GM19193 (cell line): ENCODE results near the gene HES4.

ENCODE experiments used
- POLR2A ChIP-seq: IDR thresholded peaks from 4 replicates; pipeline ENCODE4 v1.6.1; 2011; ENCODE audit not compliant: insufficient read depth, insufficient read length; ENCODE audit errors: extremely low read depth

Gene HES4

DNA sequence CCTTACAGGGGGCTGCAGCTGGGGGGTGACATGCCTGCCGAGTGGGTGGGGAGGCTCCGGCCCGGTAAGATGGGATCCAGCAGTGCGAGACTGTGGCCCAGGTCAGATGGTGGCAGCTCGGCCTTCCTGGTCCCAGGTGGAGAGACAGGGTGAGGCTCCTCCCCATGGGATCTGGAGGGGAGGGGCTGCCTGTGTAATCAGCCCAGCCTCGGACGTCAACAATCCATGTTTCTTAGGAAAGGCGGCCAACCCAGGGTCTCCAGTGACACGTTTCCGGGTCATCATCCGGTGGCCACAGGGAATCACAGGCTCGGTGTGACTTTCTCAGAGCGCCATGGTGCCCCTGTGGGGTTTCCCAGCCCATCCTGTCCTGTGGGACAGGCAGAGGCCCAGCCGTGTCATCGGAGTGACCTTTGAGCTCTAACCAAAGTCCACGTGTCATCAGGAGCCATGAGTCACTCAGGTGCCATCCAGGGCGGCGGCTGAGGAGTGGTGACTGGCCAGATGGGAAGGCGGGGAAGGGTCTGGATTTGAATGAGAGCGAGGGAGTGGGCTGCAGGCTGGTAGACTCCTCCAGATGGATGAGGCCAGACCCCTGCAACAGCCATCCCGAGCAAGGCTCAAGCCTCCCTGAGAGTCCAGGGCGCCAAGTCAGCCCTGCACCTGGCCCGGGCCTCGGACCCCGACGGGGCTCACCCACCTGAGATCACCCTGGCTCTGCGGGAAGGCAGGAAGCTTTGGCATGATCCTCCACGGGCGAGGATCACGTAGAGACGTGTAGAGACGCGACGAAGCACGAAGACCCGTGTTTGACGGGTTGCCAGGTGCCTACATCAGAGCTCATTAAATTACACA lies 6.6 kb upstream of the HES4 start:
- TF ChIP-seq POLR2A: no peak

- no peak for TF ChIP-seq POLR2A
Observed at GRCh38 chr1:1005774-1006304, 5.9 kb upstream of the HES4 start.

DNA sequence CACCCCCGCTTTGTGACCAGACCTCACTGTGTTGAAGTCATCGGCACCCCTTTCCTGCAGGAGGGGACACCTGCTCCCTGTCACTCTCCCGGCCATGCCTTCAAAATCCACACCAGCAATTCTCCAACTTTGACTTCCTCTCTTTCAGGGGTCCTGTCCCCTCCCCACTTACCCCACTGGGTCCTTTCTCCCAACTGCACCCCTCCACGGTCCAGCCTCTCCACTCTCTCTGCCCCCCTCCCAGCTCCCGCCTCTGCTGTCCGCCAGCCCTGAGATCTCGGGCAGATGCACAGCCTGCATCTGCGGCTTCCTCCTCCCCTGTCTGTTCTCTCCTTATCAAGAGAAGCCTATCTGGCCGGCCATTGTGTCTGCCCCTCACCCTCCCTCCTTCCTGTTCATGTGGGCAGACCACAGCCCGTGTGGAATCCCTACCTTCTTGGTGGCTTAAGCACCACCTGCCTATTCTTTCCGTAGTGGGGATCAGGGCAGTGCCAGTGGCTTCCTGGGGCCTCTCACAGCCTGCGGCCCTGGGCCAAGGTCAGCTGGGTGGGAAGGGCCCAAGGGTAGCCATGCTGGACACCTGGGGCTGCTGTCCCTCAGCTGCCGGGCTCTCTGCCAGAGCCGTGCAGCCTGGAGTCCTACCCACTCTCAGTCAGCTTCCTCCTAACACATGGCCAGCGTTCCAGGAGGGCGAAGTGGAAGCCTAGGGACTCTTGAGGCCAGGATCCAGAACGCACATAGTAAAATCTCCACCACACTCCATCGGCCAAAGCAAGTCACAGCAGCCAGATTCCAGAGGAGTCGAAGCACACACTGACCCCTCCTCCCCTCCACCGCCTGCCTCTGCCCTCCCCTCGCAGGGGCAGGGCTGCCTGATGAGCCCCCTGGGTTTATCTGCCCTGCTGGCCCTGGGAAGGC lies 5.1 kb upstream of the HES4 start:
- no peak for TF ChIP-seq POLR2A

DNA sequence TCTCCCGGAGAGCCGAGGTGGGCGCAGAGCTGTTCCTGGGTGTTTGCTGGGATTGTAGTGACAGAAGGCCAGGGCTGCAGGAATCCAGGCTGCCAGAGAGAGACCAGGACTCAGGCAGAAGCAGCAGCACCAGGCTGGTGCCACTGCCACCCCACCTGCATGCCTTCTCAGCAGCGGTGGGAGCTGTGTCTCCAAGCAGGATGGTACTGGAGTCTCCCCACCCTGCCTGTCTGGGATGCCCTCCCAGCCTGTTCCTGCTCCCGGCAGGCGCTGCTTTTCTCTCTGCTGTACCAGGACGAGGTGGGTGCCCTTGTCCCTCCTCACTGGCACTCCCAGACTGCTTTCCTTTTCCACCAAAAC lies 4.5 kb upstream of the HES4 start:
- TF ChIP-seq POLR2A: no peak

DNA sequence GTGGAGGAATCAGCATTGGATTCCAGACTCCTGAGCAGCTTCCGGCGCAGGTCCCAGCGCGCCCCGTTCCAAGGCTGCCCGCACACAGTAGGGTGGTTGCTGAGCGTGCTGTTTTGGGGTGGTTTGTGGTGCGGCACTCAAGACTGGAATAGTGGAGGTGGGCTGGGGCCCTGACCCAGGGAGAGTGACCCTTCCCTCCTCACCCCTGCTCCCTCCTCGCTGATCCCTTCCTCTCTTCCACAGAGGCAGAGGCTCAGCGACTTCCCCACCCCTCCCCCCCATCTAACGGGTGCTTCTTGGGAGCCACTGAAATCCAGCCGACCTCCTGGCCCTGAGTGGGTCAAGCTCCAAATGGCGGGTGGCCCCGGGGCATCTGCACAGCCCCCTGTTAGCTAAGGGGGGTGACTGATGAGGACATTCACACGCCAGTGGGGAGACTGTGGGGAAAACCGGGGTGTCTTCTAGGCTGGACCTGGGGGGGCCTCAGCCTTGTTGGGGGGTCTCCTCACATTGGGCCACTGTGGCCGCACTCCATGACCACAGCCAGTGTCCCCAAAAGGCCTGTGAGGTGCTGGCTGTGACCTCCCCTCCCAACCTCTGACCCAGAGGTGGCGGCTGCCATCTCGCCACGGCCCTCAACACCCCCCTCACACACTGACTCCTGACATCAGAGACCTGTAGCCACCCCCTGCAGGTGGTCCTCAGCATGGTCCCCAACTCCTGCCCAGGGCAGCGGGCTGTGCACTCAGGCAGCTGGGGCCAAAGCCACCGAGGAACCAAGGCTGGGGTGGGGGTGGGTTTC lies 3.9 kb upstream of the HES4 start:
- TF ChIP-seq POLR2A: no peak

DNA sequence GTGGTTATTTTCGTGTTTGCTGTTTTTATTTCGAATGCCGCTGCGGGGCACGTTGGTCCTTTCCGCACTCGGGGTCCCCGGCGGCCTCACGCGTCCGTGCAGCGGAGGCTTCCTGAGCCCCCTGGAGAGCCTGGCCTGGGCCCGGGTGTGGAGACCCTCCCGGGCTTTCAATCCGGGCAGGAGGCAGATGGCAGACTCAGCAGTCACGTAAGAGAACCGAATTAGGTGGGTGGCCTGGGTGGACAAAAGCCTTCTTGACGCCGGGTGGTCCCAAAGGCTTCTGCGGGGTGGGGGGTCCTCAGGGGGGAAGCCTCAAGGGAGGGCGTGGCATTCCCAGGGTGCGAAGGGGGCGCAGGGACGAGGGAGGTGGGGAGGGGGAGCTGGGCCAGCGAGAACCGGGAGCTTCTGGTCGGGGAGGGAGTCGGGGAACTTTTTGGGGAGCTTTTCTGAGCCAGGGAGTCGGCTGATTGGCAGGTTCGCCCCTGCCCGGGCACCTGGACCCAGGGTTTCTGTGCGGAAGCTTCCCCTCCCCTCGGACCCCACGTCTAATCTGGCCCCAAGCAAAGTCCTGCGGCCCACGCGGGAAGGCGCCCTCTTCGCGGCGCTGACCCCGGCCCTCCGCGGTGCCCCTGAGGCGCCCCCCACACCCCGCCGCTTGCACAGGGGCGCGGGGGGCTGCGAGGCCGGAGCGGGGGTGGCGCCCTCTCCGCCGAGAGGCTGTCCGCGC lies 1.3 kb upstream of the HES4 start:
- no peak for TF ChIP-seq POLR2A

DNA sequence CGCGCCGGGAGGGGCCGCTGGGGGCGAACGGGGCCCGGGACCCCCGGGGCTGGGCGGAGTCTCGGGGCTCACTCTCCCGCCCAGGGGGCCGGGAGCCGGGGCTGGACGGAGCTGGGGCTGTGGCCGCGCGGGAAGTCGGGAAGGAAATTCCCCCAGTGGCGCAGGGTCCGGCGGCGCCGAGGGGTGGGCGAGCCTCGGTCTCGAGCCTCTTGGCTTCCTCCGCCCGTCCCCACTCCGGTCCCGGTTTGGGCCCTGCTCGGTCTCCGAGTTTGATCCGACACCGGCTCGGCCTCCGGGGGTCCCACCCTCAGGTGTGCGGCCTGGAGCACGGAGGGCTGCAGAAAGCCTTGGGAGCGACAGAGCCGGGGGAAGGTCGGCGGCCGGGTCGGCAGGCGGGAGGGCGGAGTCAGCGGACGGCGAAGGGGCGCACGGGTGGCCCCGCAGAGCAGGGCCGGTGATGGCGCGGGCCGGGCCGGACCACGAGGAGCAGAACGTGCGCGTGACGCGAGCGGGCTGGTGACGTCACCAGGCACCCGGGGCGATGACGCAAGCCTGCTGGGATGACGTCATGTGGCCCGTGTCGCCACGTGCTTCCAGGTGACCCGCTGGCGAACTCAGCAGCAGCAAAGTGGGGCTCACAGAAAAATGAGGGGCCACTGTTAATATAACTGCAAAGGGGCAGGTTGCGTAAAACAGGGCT lies 610 bp upstream of the HES4 start:
- no peak for TF ChIP-seq POLR2A

GRCh38 chr1:998995-999724 lies 737 bp downstream of the HES4 start:
- no peak for TF ChIP-seq POLR2A

DNA sequence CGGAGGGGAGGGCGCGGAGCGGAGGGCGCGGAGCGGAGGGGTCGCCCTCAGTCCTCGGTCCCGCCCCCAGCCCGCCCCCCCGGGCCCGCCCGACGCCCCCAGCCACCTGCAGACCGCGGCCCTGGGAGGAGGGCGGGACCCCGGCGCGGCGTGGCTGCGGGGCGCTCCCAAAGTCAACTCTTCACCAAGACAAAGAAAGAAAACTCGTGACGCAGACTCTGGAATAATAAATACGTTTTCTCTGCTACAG lies 1.2 kb downstream of the HES4 start:
- TF ChIP-seq POLR2A: no peak

- no peak for TF ChIP-seq POLR2A
Observed at GRCh38 chr1:997993-998744, 1.7 kb downstream of the HES4 start.

- TF ChIP-seq POLR2A: no peak
Observed at GRCh38 chr1:997713-997992, 2.2 kb downstream of the HES4 start.

DNA sequence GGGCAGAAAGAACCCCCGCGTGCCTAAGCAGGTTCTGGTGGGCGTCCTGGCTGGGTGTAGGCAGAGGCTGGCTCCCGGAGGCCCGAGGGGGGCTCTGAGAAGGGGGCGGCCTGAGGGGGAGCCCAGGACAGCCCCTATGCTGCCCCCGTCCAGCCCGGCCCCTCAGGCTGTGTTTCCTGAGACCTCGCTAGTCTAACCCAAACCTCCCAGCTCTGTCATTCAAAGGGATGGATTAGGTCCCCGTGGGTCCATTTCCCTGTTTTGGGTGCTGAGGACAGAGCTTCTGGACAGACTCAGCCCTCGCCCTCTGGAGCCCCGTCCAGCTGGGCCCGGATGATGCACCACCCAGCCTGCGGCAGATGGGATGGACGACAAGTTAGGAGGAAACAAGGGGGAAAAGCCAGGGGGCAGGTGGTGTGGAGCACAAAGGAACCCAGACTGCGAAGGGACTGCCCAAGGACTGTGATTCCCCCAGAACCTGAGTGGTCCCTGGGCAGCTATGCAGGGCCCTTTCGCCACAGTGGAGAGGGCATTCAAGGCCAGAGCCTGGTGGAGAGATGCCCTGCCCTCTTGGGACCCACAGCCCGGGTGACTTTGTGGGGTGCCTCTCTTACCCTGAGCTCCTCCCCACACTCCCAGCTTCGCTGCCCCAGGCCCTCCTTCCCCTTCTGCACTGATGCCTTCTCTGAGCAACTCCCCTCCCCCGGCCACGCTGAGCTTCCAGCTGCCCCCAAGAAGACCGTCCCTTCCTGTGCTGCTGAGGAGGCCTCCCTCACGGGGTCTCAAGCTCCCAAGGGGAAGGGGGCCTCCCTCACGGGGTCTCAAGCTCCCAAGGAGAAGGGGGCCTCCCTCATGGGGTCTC lies 2.8 kb downstream of the HES4 start:
- TF ChIP-seq POLR2A: no peak
